Activated CD4-positive, alpha-beta T cell treated with anti-CD3 and anti-CD28 coated beads, Interleukin-2, amount 10 ng/mL, durations not matched to agents 7 days and 5 days (primary cell): ENCODE results near the gene MCMBP. TPM values are rescaled to one million over a fixed set of nuclear protein-coding genes. Genes with fewer than 3 reads are reported as not detected.
A peak's percentile ranks its signal among the peaks of the same experiment; 100 is the strongest.

Experiments
- CTCF ChIA-PET: fragments of 350-600 bp; sonication (Branson Sonifier 250); formaldehyde crosslinking; loops from one replicate; lab custom pipeline; 2021; ENCODE audit warnings: antibody characterized with exemption; lab: Charles Lee
- POLR2A ChIA-PET: fragments of 350-600 bp; sonication (Branson Sonifier 250); formaldehyde crosslinking; loops from one replicate; lab custom pipeline; 2021; ENCODE audit warnings: antibody characterized with exemption; lab: Charles Lee
- DNase-seq: peaks from one replicate; pipeline ENCODE4 v3.0.0-alpha.2; 2020
- H3K27ac Mint-ChIP-seq: one replicate; pipeline ENCODE4 v1.8.0; 2021; ENCODE audit warnings: mild to moderate bottlenecking, moderate library complexity, mixed read lengths
- H3K27me3 Mint-ChIP-seq: one replicate; pipeline ENCODE4 v1.8.0; 2021; ENCODE audit warnings: mixed read lengths
- H3K36me3 Mint-ChIP-seq: one replicate; pipeline ENCODE4 v1.8.0; 2021; ENCODE audit warnings: low read depth, mixed read lengths
- H3K4me1 Mint-ChIP-seq: one replicate; pipeline ENCODE4 v1.8.0; 2021; ENCODE audit warnings: mixed read lengths
- H3K4me3 Mint-ChIP-seq: one replicate; pipeline ENCODE4 v1.8.0; 2021; ENCODE audit warnings: mild to moderate bottlenecking, moderate library complexity, mixed read lengths
- H3K9me3 Mint-ChIP-seq: one replicate; pipeline ENCODE4 v1.8.0; 2021; ENCODE audit warnings: mixed read lengths
- total RNA-seq, 2 experiments: library from RNA; stranded (reverse); gene quantifications; one replicate each; pipeline ENCODE4 v1.2.3, GENCODE V29; 2021

Gene MCMBP
- total RNA-seq, 2 experiments from 2014 or later: 79.6 to 85.8 TPM

GRCh38 chr10:119852277-119852676 is 20.4 kb downstream of the MCMBP start:
- Mint-ChIP-seq H3K4me1 (no peaks in the 10 kb centered on the region), H3K4me3 (no peak overlapping the region), H3K27ac (no peak overlapping the region), H3K27me3 (no peaks in the 10 kb centered on the region), H3K36me3 (peaks cover 44% of the 10 kb centered on the region), H3K9me3 (no peaks in the 10 kb centered on the region)
- ChIA-PET CTCF (interaction anchor here (0.6 to 1.1 kb wide), 2 partner anchors 49 to 78 kb away, joined by 3 read pairs; no protein-coding TSS in a partner anchor), POLR2A (no interaction called here)
- no peak for DNase-seq

- ChIA-PET POLR2A (no interaction called here), CTCF (no interaction called here)
- no peak for DNase-seq
- Mint-ChIP-seq H3K9me3 (no peaks in the 10 kb centered on the region), H3K4me1 (no peaks in the 10 kb centered on the region), H3K36me3 (peaks cover 50% of the 10 kb centered on the region), H3K27ac (no peak overlapping the region), H3K27me3 (no peaks in the 10 kb centered on the region), H3K4me3 (no peak overlapping the region)
These were observed 22.7 kb downstream of the MCMBP start for GRCh38 chr10:119849944-119850343.

- ChIA-PET CTCF (interaction anchor here (0.7 to 0.8 kb wide), 2 partner anchors 63 to 622 kb away, joined by 3 read pairs; no protein-coding TSS in a partner anchor), POLR2A (no interaction called here)
- DNase-seq: no peak
- Mint-ChIP-seq H3K36me3 (peaks cover 53% of the 10 kb centered on the region), H3K27me3 (no peaks in the 10 kb centered on the region), H3K27ac (no peak overlapping the region), H3K4me3 (no peak overlapping the region), H3K4me1 (no peaks in the 10 kb centered on the region), H3K9me3 (no peaks in the 10 kb centered on the region)
These were observed 23.4 kb downstream of the MCMBP start for GRCh38 chr10:119849031-119849789.

- CTCF ChIA-PET: interaction anchor here (1.0 to 1.1 kb wide), 2 partner anchors 9 to 94 kb away, joined by 3 read pairs; no protein-coding TSS in a partner anchor
- DNase-seq: no peak
- no peaks in the 10 kb centered on the region for H3K4me1 Mint-ChIP-seq
- H3K27me3 Mint-ChIP-seq: no peaks in the 10 kb centered on the region
- no peak overlapping the region for H3K27ac Mint-ChIP-seq
- H3K4me3 Mint-ChIP-seq: no peak overlapping the region
- H3K36me3 Mint-ChIP-seq: peaks cover 69% of the 10 kb centered on the region
- POLR2A ChIA-PET: interaction anchor here (0.5 kb wide), 1 partner anchor 38 kb away, joined by 3 read pairs; no protein-coding TSS in a partner anchor
- no peaks in the 10 kb centered on the region for H3K9me3 Mint-ChIP-seq
These were observed 27.0 kb downstream of the MCMBP start for GRCh38 chr10:119845656-119846055.

GRCh38 chr10:119834188-119834587 is 38.5 kb downstream of the MCMBP start:
- no peak for DNase-seq
- H3K4me1 Mint-ChIP-seq: peaks cover 15% of the 10 kb centered on the region
- POLR2A ChIA-PET: no interaction called here
- CTCF ChIA-PET: interaction anchor here (1.0 to 1.2 kb wide), 2 partner anchors 25 to 28 kb away, joined by 3 to 4 read pairs; no protein-coding TSS in a partner anchor
- H3K27ac Mint-ChIP-seq: peak overlapping the region; percentile 31
- H3K27me3 Mint-ChIP-seq: no peaks in the 10 kb centered on the region
- H3K9me3 Mint-ChIP-seq: no peaks in the 10 kb centered on the region
- peaks cover 79% of the 10 kb centered on the region for H3K36me3 Mint-ChIP-seq
- no peak overlapping the region for H3K4me3 Mint-ChIP-seq

GRCh38 chr10:119832951-119833350 is 39.7 kb downstream of the MCMBP start:
- Mint-ChIP-seq H3K27ac (peak overlapping the region; percentile 54), H3K4me3 (no peak overlapping the region)

GRCh38 chr10:119831656-119832055 is 41.0 kb downstream of the MCMBP start:
- no peaks in the 10 kb centered on the region for H3K27me3 Mint-ChIP-seq
- no peaks in the 10 kb centered on the region for H3K9me3 Mint-ChIP-seq
- H3K4me3 Mint-ChIP-seq: no peak overlapping the region
- no peak for DNase-seq
- no peak overlapping the region for H3K27ac Mint-ChIP-seq
- ChIA-PET POLR2A (no interaction called here), CTCF (interaction anchor here (0.7 kb wide), 1 partner anchor 41 kb away, joined by 3 read pairs; the partner anchor contains the start of gene MCMBP)
- peaks cover 15% of the 10 kb centered on the region for H3K4me1 Mint-ChIP-seq
- H3K36me3 Mint-ChIP-seq: peaks cover 79% of the 10 kb centered on the region

More at GRCh38 chr10:119832951-119833350, 39.7 kb downstream of the MCMBP start:
- POLR2A ChIA-PET: no interaction called here
- Mint-ChIP-seq H3K27me3 (no peaks in the 10 kb centered on the region), H3K9me3 (no peaks in the 10 kb centered on the region), H3K4me1 (peaks cover 15% of the 10 kb centered on the region), H3K36me3 (peaks cover 81% of the 10 kb centered on the region)
- CTCF ChIA-PET: no interaction called here
- DNase-seq: no peak

- peaks cover 14% of the 10 kb centered on the region for H3K4me1 Mint-ChIP-seq
- H3K27me3 Mint-ChIP-seq: no peaks in the 10 kb centered on the region
- CTCF ChIA-PET: no interaction called here
- no peak overlapping the region for H3K27ac Mint-ChIP-seq
- H3K9me3 Mint-ChIP-seq: no peaks in the 10 kb centered on the region
- H3K36me3 Mint-ChIP-seq: peaks cover 78% of the 10 kb centered on the region
- POLR2A ChIA-PET: no interaction called here
- no peak for DNase-seq
- no peak overlapping the region for H3K4me3 Mint-ChIP-seq
These were observed 41.8 kb downstream of the MCMBP start for GRCh38 chr10:119830851-119831250.

- H3K4me3 Mint-ChIP-seq: no peak overlapping the region
- peaks cover 68% of the 10 kb centered on the region for H3K36me3 Mint-ChIP-seq
- H3K4me1 Mint-ChIP-seq: peaks cover 7% of the 10 kb centered on the region
- peak overlapping the region; percentile 4 for H3K27ac Mint-ChIP-seq
- H3K9me3 Mint-ChIP-seq: no peaks in the 10 kb centered on the region
- CTCF ChIA-PET: interaction anchor here (1.3 kb wide), 1 partner anchor 26 kb away, joined by 6 read pairs; no protein-coding TSS in a partner anchor
- POLR2A ChIA-PET: no interaction called here
- no peak for DNase-seq
- no peaks in the 10 kb centered on the region for H3K27me3 Mint-ChIP-seq
These were observed 43.2 kb downstream of the MCMBP start for GRCh38 chr10:119829429-119829828.

- H3K27ac Mint-ChIP-seq: peak overlapping the region; percentile 15
These were observed 45.2 kb downstream of the MCMBP start for GRCh38 chr10:119827430-119827829.

GRCh38 chr10:119826771-119827170 is 45.9 kb downstream of the MCMBP start:
- POLR2A ChIA-PET: no interaction called here
- Mint-ChIP-seq H3K4me1 (no peaks in the 10 kb centered on the region), H3K27ac (no peak overlapping the region), H3K36me3 (peaks cover 51% of the 10 kb centered on the region), H3K9me3 (no peaks in the 10 kb centered on the region), H3K4me3 (no peak overlapping the region), H3K27me3 (no peaks in the 10 kb centered on the region)
- no peak for DNase-seq
- CTCF ChIA-PET: no interaction called here

More at GRCh38 chr10:119827430-119827829, 45.2 kb downstream of the MCMBP start:
- Mint-ChIP-seq H3K4me3 (no peak overlapping the region), H3K27me3 (no peaks in the 10 kb centered on the region), H3K4me1 (no peaks in the 10 kb centered on the region), H3K9me3 (no peaks in the 10 kb centered on the region), H3K36me3 (peaks cover 58% of the 10 kb centered on the region)
- ChIA-PET POLR2A (no interaction called here), CTCF (no interaction called here)
- no peak for DNase-seq

GRCh38 chr10:119824299-119824698 is 48.3 kb downstream of the MCMBP start:
- Mint-ChIP-seq H3K36me3 (peaks cover 35% of the 10 kb centered on the region), H3K9me3 (no peaks in the 10 kb centered on the region), H3K4me3 (no peak overlapping the region), H3K4me1 (peaks cover 3% of the 10 kb centered on the region), H3K27ac (no peak overlapping the region), H3K27me3 (no peaks in the 10 kb centered on the region)
- ChIA-PET CTCF (no interaction called here), POLR2A (no interaction called here)
- DNase-seq: no peak

GRCh38 chr10:119821182-119821581 is 51.5 kb downstream of the MCMBP start:
- Mint-ChIP-seq H3K36me3 (peaks cover 10% of the 10 kb centered on the region), H3K27me3 (no peaks in the 10 kb centered on the region), H3K27ac (no peak overlapping the region), H3K4me1 (peaks cover 5% of the 10 kb centered on the region), H3K4me3 (no peak overlapping the region), H3K9me3 (no peaks in the 10 kb centered on the region)
- POLR2A ChIA-PET: no interaction called here
- DNase-seq: no peak
- CTCF ChIA-PET: interaction anchor here (0.6 kb wide), 1 partner anchor 1085 kb away, joined by 3 read pairs; no protein-coding TSS in a partner anchor
